HG03175 (cell line): Measurements from ENCODE around the gene NSD1.
A peak's percentile ranks its signal among the peaks of the same experiment; 100 is the strongest.

Experiments
- ATAC-seq: cut with Tn5 transposase; IDR thresholded peaks from one replicate; pipeline ENCODE4 v1.9.1; 2021; ENCODE audit warnings: mild to moderate bottlenecking, moderate library complexity; ENCODE audit not compliant: unreplicated experiment

The NSD1 gene

GRCh38 chr5:177096162-177097015 is 37.2 kb upstream of the NSD1 start:
- ATAC-seq = no peak

GRCh38 chr5:177097016-177097985 is 36.3 kb upstream of the NSD1 start:
- ATAC-seq = no peak

- ATAC-seq = no peak
These were observed 35.5 kb upstream of the NSD1 start for GRCh38 chr5:177098120-177098469.

- ATAC-seq = no peak
These were observed 35.0 kb upstream of the NSD1 start for GRCh38 chr5:177098470-177099141.

GRCh38 chr5:177099422-177100093 is 34.0 kb upstream of the NSD1 start:
- no peak for ATAC-seq

- no peak for ATAC-seq
These were observed 32.9 kb upstream of the NSD1 start for GRCh38 chr5:177100714-177101121.

- ATAC-seq = no peak
These were observed 29.9 kb upstream of the NSD1 start for GRCh38 chr5:177103523-177104253.

- no peak for ATAC-seq
These were observed 27.7 kb upstream of the NSD1 start for GRCh38 chr5:177105691-177106476.

GRCh38 chr5:177107159-177107558 is 26.4 kb upstream of the NSD1 start:
- ATAC-seq = no peak

- ATAC-seq = no peak
These were observed 23.8 kb upstream of the NSD1 start for GRCh38 chr5:177109810-177110209.

GRCh38 chr5:177111720-177112394 is 21.7 kb upstream of the NSD1 start:
- ATAC-seq = no peak

- ATAC-seq = no peak
These were observed 20.9 kb upstream of the NSD1 start for GRCh38 chr5:177112589-177113220.

GRCh38 chr5:177113566-177114424 is 19.8 kb upstream of the NSD1 start:
- ATAC-seq = peak; percentile 53

GRCh38 chr5:177116631-177117373 is 16.8 kb upstream of the NSD1 start:
- ATAC-seq = peak; percentile 62

GRCh38 chr5:177117441-177118045 is 16.0 kb upstream of the NSD1 start:
- ATAC-seq = no peak

GRCh38 chr5:177122566-177122965 is 11.0 kb upstream of the NSD1 start:
- ATAC-seq = no peak
